GM12864 (cell line): ENCODE results near the gene PARP2.

Experiments used
- DNase-seq: peaks from one replicate; pipeline ENCODE4 v3.0.0-alpha.2; 2011; ENCODE audit warnings: low read depth
- H3K4me3 ChIP-seq: 2 replicates; pipeline ENCODE4 v1.5.1; 2011; ENCODE audit warnings: mild to moderate bottlenecking, low read depth, low read length, control low read depth
- TF ChIP-seq, protein P1 (sequence below): IDR thresholded peaks from 2 replicates; pipeline ENCODE4 v1.5.1; 2011; ENCODE audit warnings: low read depth, mild to moderate bottlenecking, moderate library complexity, low read length, control low read depth, inconsistent platforms; ENCODE audit errors: missing control alignments

Gene PARP2

DNA sequence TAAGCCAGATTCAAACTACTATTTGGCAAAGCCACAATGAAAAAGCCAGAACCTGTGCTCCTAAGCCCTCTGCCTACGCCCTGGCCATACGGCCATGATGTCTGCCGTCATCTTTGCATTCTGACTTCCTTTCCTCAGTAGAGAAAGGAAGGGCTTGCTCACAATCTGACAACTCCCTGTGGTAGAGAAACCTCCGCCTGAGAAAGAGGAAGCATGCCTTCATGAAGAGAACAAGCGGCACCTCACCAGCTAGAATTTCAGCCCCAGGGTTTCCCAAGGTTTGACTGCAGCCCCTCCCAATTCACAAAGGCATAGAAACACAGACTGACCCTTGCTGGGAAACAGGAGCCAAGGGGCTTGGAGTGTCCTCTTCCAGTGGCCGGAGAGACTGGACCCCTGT, 44.1 kb downstream of the PARP2 start:
- peak; percentile 13 for DNase-seq
- H3K4me3 ChIP-seq, result no peak overlapping the region
- TF ChIP-seq, protein P1, sequence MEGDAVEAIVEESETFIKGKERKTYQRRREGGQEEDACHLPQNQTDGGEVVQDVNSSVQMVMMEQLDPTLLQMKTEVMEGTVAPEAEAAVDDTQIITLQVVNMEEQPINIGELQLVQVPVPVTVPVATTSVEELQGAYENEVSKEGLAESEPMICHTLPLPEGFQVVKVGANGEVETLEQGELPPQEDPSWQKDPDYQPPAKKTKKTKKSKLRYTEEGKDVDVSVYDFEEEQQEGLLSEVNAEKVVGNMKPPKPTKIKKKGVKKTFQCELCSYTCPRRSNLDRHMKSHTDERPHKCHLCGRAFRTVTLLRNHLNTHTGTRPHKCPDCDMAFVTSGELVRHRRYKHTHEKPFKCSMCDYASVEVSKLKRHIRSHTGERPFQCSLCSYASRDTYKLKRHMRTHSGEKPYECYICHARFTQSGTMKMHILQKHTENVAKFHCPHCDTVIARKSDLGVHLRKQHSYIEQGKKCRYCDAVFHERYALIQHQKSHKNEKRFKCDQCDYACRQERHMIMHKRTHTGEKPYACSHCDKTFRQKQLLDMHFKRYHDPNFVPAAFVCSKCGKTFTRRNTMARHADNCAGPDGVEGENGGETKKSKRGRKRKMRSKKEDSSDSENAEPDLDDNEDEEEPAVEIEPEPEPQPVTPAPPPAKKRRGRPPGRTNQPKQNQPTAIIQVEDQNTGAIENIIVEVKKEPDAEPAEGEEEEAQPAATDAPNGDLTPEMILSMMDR, result no peak

GRCh38 chr14:20388159-20388558, 44.7 kb downstream of the PARP2 start:
- no peak for DNase-seq
- H3K4me3 ChIP-seq, result no peak overlapping the region
- TF ChIP-seq, protein P1, result no peak

- no peak for DNase-seq
- no peak overlapping the region for H3K4me3 ChIP-seq
- TF ChIP-seq, protein P1, result no peak
These were observed 48.1 kb downstream of the PARP2 start for GRCh38 chr14:20391505-20391904.

- no peak overlapping the region for H3K4me3 ChIP-seq
- DNase-seq, result no peak
- TF ChIP-seq, protein P1, result no peak
These were observed 54.1 kb downstream of the PARP2 start for GRCh38 chr14:20397511-20397910.

GRCh38 chr14:20400589-20400964, 57.1 kb downstream of the PARP2 start:
- TF ChIP-seq, protein P1, result no peak
- DNase-seq, result no peak
- H3K4me3 ChIP-seq, result no peak overlapping the region

DNA sequence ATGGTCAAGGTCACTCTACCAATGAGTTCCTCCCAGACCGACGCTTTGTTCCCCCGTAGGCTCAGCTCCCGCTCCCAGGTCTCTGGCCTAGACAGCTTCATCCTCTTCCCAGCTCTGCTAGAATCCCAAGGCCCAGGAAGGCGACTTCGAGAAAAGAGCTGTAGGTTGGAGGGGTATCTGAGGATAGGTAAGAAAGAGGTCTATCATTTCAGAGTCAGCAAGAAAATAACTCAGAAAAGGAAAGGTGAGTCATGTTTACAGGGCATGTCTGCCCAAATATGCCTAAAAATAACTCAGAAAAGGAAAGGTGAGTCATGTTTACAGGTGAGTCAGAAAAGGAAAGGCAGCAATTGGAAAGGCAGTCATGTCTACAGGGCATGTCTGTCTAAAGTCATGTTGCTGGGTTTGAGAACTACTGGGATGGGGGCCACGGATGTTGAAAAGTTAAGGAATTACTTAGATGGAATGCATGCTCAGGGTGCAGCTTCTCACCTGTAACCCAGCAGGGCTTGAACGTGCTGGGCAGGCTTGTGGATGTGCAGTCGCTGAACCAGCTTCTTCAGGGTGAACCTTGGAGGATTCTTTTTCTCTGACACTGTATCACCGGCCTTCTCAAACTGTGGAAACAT, 57.6 kb downstream of the PARP2 start:
- H3K4me3 ChIP-seq, result no peak overlapping the region
- TF ChIP-seq, protein P1, result no peak
- DNase-seq, result no peak

DNA sequence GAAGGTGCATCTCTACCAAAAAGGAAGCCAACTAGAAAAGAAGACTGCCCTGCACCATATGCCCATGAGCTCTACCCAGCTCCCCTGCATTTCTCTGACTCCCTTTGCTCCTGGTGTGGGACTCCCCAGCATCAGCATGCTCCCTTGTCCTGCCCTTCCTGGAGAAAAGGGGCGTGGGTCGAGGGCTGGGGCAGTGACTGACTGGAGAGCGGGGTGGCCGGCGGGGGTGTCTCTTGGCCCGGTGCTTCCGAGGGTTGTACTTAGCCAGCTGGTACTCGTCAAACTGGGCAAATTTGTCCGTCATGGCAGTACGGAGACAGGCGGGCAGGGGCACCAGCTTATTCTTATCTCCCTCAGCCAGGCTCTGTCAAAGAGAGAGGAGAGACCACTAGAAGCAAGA, 60.1 kb downstream of the PARP2 start:
- DNase-seq, result no peak
- TF ChIP-seq, protein P1, result no peak
- H3K4me3 ChIP-seq, result no peak overlapping the region
